Stimulated activated CD8-positive, alpha-beta memory T cell treated with anti-CD3 and anti-CD28 coated beads, Interleukin-7, amount 100 ng/mL, for 48 hours (primary cell): ENCODE measurements around the gene COX6B2.

Source experiments
- DNase-seq, 2 donors: peaks; one replicate each; pipeline ENCODE4 v3.0.0-alpha.2; 2020; ENCODE audit warnings: low read depth in 1 of 2; ENCODE audit errors: extremely low read depth in 1 of 2

COX6B2 gene

GRCh38 chr19:55315956-55316525, 38.5 kb downstream of the COX6B2 start:
- DNase-seq = no peak

GRCh38 chr19:55314396-55314795, 40.1 kb downstream of the COX6B2 start:
- no peak for DNase-seq

DNA sequence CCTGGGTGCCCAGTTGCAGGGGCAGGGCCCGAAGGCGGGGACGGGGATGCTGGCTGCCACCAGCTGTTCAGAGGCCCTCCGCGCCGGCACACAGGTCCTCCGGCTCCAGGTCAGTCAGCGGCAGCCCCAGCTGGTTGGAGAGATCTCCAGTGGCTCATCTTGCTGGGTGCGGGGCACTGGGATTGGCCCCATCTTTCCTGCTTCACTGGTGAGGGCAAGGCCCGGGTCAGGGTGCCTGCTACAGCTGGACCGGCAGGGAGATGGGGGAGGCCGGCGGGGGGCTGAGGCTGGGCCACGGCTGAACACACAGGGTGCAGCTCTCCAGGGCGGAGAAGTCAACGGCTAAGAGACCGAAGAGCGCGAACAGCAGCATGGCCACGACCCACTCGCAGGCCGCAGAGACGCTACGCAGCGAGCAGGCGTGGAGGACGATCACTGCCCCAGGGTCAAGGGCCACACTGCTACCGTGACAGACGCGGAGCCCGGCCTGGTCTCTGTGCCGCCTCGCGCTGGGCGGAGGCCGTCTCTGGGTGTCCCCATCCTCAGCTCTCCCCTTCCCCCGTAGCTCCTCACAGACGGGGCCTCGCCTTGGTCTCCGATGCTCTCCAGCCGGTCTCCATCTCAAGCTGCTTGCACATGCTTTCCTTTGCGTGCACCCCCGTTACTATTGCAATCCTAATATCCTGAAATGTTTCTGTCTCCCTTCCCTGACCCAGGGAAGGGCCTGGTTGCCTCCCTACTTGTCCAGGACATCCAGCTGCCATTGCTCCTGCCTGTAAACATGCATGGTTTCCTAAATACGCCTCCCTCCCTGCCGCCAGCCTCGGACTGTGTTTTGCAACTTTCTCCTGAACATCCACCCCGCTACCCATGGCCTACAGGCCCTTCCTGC, 41.7 kb downstream of the COX6B2 start:
- DNase-seq = no peak

- DNase-seq = no peak
Measured at GRCh38 chr19:55311797-55312196, 42.7 kb downstream of the COX6B2 start.

GRCh38 chr19:55311397-55311796, 43.1 kb downstream of the COX6B2 start:
- no peak for DNase-seq

DNA sequence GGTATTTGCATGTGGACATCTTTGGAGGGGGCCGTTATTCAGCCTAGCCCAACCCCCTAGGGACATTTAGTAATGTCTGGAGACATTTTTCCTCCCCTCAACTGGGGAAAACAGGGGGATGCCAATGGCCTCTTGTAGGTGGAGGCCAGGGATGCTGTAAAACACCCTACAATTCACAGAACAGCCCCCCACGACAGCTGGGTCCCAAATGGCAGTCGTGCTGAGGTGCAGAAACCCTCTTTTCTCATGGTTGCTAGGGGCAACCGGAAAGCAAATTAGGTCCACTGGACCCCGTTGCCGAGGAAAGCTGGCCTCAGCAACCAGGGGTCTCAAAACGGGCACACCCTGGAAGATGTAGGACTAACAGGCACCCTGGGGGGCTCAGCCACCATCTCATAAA, 44.0 kb downstream of the COX6B2 start:
- DNase-seq = no peak

DNA sequence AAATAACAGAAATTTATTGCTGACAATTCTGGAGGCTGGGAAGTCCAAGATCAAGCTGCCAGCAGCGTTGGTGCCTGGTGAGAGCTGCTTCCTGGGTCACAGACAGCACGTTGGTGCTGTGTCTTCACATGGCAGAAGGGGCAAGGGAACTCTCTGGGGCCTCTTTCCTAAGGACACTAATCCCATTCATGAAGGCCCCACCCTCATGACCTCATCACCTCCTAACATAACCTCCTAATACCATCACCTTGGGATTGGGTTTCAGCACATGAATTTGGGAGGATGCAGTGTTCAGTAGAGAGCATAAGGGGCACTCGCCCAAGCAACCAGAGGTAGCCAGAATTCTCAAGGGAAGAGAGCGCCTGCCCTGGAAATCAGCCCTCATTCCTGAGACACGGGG, 45.1 kb downstream of the COX6B2 start:
- no peak for DNase-seq

GRCh38 chr19:55308281-55308680, 46.2 kb downstream of the COX6B2 start:
- no peak for DNase-seq

- DNase-seq = no peak
Measured at GRCh38 chr19:55306712-55307111, 47.8 kb downstream of the COX6B2 start.

DNA sequence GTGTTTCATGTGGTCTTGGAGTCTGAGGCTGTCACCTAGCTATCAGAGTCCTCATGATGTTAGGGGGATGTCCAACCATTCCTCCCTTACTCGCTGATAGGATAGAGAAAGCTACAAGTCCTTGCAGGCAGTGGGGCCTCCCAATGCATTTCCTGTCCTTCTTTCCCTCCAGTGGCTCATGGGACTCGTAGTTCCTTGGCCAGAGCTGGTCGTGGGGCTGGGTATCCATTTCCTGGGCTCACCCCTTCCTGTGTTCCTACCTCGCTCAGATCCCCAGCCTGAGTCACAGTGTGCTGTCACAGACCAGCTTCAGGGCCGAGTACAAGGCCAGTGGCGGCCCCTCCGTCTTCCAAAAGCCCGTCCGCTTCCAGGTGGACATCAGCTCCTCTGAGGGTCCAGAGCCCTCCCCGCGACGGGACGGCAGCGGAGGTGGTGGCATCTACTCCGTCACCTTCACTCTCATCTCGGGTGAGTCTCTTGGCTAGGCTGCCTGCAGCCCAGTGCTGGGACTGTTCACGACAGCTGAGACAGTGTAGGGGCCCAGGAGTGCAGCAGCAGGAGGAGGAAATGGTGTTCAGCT, 48.4 kb downstream of the COX6B2 start:
- DNase-seq = no peak

- DNase-seq = peak in 1 of 2 donors; percentile 28
Measured at GRCh38 chr19:55305491-55305890, 49.0 kb downstream of the COX6B2 start.

DNA sequence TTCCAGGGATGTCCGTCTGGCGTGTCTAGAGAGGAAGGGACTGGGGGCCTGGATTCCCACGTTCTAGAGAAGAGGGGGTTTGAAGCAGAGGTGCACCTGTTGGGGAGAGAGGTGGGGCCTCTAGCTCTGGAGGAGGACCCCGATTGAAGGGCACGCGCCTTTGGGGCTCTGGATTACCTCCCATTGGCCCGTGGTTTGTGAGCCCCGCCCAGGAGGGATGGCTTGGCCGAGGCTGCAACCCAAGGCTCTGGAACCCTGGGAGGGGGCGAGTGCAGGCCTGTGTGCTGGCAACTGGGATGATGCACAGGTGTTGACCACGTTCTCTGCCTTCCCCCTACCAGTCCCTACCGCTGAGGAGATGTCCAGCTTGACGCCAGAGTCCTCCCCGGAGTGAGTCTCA, 49.5 kb downstream of the COX6B2 start:
- DNase-seq = no peak

DNA sequence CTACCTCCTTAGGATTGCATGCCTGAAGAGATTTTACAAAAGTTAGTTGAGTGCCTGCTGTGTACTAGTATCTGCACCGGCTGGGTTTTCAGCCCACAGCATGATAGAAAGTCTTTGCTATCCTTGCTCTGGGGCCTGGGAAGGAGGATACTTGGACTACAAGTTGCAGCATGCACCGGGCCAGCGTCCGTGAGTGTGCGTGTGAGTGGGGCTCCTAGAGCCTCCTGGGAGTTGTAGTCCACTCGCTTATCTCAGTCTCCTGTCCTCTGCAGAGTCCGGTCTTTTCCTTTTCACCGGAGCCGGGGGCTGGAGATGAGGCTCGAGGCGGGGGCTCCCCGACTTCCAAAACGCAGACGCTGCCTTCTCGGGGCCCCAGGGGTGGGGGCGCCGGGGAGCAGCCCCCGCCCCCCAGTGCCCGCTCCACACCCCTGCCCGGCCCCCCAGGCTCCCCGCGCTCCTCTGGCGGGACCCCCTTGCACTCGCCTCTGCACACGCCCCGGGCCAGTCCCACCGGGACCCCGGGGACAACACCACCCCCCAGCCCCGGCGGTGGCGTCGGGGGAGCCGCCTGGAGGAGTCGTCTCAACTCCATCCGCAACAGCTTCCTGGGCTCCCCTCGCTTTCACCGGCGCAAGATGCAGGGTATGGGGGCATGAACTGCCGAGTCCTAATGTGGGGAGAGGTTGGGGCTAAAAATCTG, 50.1 kb downstream of the COX6B2 start:
- DNase-seq = peak in 1 of 2 donors; percentile 20

- no peak for DNase-seq
Measured at GRCh38 chr19:55303477-55303876, 51.0 kb downstream of the COX6B2 start.

DNA sequence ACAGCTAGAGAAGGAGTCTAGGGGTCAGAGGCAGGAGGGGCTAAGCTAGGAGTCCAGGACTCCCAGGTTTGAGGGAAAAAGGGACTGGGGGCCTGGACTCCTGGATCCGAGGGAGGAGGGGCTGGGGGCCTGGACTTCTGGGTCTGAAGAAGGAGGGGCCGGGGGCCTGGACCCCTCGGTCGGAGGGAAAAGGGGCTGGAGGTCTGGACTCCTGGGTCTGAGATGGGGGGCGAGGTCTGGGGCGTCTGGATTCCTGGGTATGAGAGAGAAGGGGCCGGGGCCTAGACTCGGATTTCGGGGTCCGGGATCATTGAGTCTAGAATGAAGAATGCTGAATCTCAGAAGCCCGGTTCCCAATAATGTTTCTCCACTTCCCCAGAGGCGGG, 52.2 kb downstream of the COX6B2 start:
- DNase-seq = no peak

DNA sequence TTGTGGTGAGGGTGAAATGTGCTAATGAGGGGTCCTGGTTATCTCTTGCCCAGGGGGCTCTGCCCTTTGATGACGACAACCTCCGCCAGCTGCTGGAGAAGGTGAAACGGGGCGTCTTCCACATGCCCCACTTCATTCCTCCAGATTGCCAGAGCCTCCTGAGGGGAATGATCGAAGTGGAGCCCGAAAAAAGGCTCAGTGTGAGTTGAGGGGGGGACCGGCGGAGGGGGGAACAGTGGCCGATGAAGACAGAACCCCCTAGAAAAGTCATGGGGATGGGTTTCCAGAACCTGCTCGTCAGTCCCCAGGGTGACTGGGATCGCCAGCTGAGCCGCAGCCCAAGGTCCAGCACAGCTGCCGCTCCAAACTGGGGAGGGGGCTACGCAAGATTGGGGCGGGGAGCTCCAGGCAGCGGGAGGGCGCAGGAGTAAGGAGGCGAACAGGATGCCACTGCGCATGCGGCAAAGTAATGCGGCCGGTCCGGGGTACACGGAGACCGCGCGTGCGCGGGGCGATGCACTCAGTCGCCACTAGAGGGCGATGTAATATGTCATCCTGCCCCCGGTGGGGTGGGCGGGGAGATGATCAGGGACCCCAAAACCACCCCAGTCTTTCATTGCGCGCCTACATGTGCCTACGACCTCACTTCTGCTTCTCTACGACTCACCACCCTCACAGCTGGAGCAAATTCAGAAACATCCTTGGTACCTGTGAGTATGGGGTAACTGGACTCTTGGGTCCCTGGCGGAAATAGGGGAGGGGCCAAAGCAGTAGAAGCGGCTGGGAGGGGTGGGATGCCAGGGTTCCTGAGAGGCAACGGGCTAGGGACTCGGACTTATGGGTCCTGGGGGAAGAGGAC, 52.8 kb downstream of the COX6B2 start:
- DNase-seq = peak; percentile 84 to 90

DNA sequence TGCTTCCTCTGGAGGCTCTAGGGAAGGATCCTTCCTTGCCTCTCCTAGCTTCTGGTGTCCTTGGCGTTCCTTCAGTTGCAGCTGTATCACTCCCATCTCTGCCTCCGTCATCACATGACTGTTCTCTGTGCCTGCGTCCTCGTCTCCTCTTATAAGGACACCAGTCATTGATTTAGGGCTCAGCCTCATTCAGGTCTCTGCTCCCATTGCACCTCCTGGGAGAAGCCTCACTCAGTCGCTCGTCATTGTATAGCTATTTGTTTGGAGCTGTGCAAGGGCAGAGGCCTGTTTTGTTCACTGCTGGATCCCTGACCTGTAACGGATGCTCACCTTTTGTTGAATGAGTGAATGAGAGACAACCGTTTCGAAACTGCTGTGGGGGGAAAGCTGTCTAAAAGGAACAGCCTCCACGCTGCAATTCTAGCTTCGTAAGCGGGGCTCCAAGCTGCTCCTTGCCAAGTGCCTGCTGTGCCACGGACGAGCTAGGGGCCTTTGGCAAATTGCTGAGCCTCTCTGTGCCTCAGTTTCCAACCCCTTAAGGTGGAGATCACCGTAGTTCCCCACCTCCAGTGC, 53.5 kb downstream of the COX6B2 start:
- DNase-seq = no peak

- DNase-seq = no peak
Measured at GRCh38 chr19:55299991-55300390, 54.5 kb downstream of the COX6B2 start.
